Measurements from ENCODE around the gene ITGA8.
A peak's percentile ranks its signal among the peaks of the same experiment; 100 is the strongest.
"Not testable (repeated sequence)": the region's sequence is repeated elsewhere in the genome, so short reads cannot be mapped to it uniquely, and the experiment has no call there.

ITGA8 gene

DNA sequence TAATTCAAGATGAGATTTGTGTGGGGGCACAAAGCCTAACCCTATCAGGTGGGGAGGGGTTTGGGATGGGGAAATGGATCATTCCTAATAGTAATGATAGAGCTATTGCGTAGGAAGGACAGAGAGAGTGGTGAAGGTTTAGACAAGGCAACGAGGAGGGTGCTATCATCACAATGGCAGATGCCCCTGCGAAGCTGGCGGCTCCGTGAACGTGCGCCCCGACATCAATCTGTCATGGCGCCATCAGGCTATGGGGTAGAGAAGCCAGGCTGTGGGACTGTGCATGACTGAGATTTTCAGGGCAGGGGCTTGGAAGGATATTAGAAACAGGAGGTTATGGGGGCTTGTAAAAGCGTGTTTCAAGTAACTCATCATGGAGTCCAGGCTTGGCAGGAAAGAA, 157.6 kb downstream of the ITGA8 start:
- DNase-seq (ENCODE audit: extremely low read depth, low read depth) = no peak
- no peak for TF ChIP-seq CTCF (IDR thresholded peaks at IDR 0.05; ENCODE audit: low read depth, low read length)

DNA sequence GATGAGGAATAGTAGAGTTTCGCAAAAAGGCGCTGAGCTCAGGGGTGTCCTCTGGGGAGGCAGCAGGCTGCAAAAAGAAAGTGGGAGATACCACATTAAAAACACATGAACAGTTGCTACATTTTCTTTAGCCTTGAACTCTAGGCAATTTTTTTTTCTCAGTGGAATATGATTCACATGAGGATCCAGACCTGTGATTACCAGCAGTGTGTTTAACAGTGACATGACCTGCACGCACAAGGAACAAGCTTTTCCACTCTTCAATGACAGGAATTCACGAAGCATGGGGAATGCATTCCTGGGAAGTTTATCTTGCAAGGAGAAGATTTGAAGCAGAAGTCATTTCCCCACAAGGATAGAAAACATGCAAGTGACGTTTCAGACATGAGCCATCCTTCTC, 161.6 kb downstream of the ITGA8 start:
- peak; percentile 70 for DNase-seq (ENCODE audit: extremely low read depth, low read depth)
- TF ChIP-seq CTCF (IDR thresholded peaks at IDR 0.05; ENCODE audit: low read depth, low read length) = no peak

DNA sequence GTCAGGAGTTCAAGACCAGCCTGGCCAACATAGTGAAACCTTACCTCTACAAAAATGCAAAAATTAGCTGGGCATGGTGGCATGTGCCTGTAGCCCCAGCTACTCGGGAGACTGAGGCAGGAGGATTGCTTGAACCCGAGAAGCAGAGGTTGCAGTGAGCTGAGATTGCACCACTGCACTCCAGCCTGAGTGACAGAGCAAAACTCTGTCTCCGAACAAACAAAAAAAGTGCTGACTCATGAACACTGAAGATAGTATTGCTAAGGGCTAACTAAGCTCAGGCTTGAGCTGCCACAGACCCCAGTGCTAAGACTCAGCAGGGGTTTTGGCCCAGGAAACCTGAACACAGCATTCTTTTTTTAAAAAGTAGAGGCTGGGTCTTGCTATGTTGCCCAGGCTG, 162.6 kb downstream of the ITGA8 start:
- not testable (repeated sequence) for DNase-seq (ENCODE audit: extremely low read depth, low read depth)

DNA sequence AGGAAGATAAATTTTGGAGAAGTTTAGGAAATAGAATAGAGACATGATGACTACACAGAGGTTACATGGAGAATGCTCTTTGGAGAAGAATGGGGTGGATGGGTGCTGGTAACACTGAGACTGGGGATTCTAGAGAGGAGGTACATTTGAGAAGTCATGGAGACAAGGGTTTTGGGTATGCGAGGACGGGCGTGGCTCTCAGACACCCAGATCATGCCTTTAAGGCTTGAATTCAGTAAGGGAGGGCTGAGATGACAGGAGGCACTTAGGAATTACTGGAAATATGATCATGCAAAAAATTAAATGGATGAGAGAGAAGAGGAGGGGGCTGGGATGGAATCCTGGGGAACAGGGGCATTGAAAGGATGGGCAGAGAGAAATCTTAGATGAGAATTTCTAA, 168.8 kb downstream of the ITGA8 start:
- DNase-seq (ENCODE audit: extremely low read depth, low read depth) = no peak
- TF ChIP-seq CTCF (IDR thresholded peaks at IDR 0.05; ENCODE audit: low read depth, low read length) = no peak

DNA sequence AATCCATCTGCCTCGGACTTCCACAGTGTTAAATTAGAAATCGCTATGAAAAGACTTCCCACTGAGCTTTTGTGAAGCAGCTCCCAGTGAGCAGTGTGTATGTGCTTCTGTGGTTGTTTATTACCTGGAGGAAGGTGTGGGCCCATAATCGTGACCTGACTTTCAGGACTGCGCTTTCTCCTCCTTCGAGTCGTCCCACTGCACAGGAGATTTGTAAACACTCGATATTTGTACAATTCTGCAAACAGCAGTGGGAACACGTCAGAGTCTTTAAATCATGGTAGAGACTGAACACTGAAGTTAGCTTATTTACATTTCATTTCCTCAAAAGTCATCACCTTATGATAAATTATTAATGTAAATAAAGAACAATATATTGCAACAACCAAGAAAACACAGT, 171.4 kb downstream of the ITGA8 start:
- no peak for DNase-seq (ENCODE audit: extremely low read depth, low read depth)
- no peak for TF ChIP-seq CTCF (IDR thresholded peaks at IDR 0.05; ENCODE audit: low read depth, low read length)

DNA sequence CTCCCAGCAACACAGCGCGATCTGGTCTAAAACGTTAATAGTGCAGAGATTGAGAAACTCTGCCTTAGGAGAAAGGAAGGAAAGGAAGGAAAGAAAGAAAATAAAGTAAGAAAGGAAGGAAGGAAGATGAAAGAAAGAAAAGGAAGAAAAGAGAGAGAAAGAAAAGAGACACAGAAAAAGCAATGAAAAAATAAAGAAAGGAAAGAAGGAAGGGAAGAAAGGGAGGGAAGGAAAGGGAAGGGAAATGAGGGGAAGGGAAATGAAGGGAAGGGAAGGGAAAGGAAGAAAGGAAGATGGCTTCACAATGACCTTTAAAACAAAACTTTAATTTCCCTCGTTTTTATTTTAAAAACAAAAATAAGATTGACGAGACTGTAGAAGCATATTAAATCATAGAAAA, 173.1 kb downstream of the ITGA8 start:
- DNase-seq (ENCODE audit: extremely low read depth, low read depth) = no peak
- no peak for TF ChIP-seq CTCF (IDR thresholded peaks at IDR 0.05; ENCODE audit: low read depth, low read length)

GRCh38 chr10:15545884-15546283, 173.8 kb downstream of the ITGA8 start:
- TF ChIP-seq CTCF (IDR thresholded peaks at IDR 0.05; ENCODE audit: low read depth, low read length) = no peak
- DNase-seq (ENCODE audit: extremely low read depth, low read depth) = no peak

GRCh38 chr10:15545266-15545665, 174.5 kb downstream of the ITGA8 start:
- TF ChIP-seq CTCF (IDR thresholded peaks at IDR 0.05; ENCODE audit: low read depth, low read length) = no peak
- no peak for DNase-seq (ENCODE audit: extremely low read depth, low read depth)

Data from AG09319 (cell line).